Transverse colon (tissue), 4 donors: Measurements from ENCODE around the gene RYR3. TPM values are rescaled to one million over a fixed set of nuclear protein-coding genes. Genes with fewer than 3 reads are reported as not detected.

Experiments
- DNase-seq: peaks from one replicate; pipeline ENCODE4 v3.0.0-alpha.2; 2019
- H3K27ac ChIP-seq, 4 donors: fragments of 200-600 bp; sonication (generic); 2 replicates each; pipeline ENCODE4 v1.5.1; 2016 to 2018; ENCODE audit warnings: inconsistent platforms in 4 of 4
- H3K27me3 ChIP-seq: fragments of 200-600 bp; sonication (generic); 2 replicates; pipeline ENCODE4 v1.5.1; 2017; ENCODE audit warnings: inconsistent platforms
- H3K36me3 ChIP-seq, 4 donors: fragments of 200-600 bp; sonication (generic); 2 replicates each; pipeline ENCODE4 v1.5.1; 2017 to 2019; ENCODE audit warnings: inconsistent platforms in 4 of 4
- H3K4me1 ChIP-seq, 4 donors: fragments of 200-600 bp; sonication (generic); 2 replicates each; pipeline ENCODE4 v1.5.1; 2017 to 2020; ENCODE audit warnings: inconsistent platforms in 4 of 4
- H3K4me3 ChIP-seq, 4 donors: fragments of 200-600 bp; sonication (generic); 1 replicate in 1 of 4; 2 replicates in 3 of 4; pipeline versions ENCODE4 v1.5.1 to v1.6.1; 2017 to 2019; ENCODE audit warnings: inconsistent platforms in 4 of 4
- H3K9me3 ChIP-seq, 2 donors: fragments of 200-600 bp; sonication (generic); 2 replicates each; pipeline ENCODE4 v1.5.1; 2017 to 2019; ENCODE audit warnings: inconsistent platforms in 2 of 2
- EP300 ChIP-seq: sonication (generic); formaldehyde crosslinking; IDR thresholded peaks from one replicate; pipeline ENCODE4 v1.6.1; 2017; ENCODE audit warnings: antibody characterized with exemption, low read depth
- POLR2A ChIP-seq: fragments of 450-650 bp; IDR thresholded peaks from one replicate; pipeline ENCODE4 v1.6.1; 2016; ENCODE audit warnings: antibody characterized with exemption, mild to moderate bottlenecking, moderate library complexity
- POLR2AphosphoS5 ChIP-seq, 3 donors: sonication (generic); formaldehyde crosslinking; IDR thresholded peaks; one replicate each; pipeline ENCODE4 v1.6.1; 2016; ENCODE audit warnings: antibody characterized with exemption in 3 of 3
- WGBS, 2 donors: methylation state at CpG; one replicate each; pipeline ENCODE4 v1.1.5; 2018; ENCODE audit warnings: low coverage in 1 of 2; 5-methylcytosine and 5-hydroxymethylcytosine counted together
- in situ Hi-C, 4 donors: fragments of 200-750 bp; cut with MboI; loops; one replicate each; pipeline versions ENCODE4 v1.15.0 to v1.15.1; 2017; ENCODE audit warnings: low sequenced_read_pairs in 3 of 4, low pct_ligation_motif_present in 1 of 4, low pct_unique_long_range_greater_than_20kb in 1 of 4
- intact Hi-C: fragments of 100-400 bp; cut with DNase I; formaldehyde crosslinking; loops from one replicate; pipeline ENCODE4 v1.15.1; 2023; ENCODE audit warnings: low total_unique reads
- total RNA-seq, 4 donors: library from RNA; depleted of rRNA; stranded (reverse); fragments of >200 nt; gene quantifications; one replicate each; pipeline ENCODE4 v1.1.0, GENCODE V29; 2016
- TF ChIP-seq, protein P1 (sequence below), 5 experiments: fragments of 200-600 bp in 3 of 5; fragments of 450-650 bp in 2 of 5; sonication (generic) in 3 of 5; IDR thresholded peaks; 1 replicate in 2 of 5; 2 replicates in 3 of 5; pipeline ENCODE4 v1.5.1; 2016 to 2017; ENCODE audit warnings: antibody characterized with exemption in 5 of 5, inconsistent platforms in 3 of 5, mild to moderate bottlenecking in 2 of 5, moderate library complexity in 1 of 5

The RYR3 gene
- total RNA-seq, 4 donors from 2014 or later = 0.96 to 9.7 (median 5.4) TPM

DNA sequence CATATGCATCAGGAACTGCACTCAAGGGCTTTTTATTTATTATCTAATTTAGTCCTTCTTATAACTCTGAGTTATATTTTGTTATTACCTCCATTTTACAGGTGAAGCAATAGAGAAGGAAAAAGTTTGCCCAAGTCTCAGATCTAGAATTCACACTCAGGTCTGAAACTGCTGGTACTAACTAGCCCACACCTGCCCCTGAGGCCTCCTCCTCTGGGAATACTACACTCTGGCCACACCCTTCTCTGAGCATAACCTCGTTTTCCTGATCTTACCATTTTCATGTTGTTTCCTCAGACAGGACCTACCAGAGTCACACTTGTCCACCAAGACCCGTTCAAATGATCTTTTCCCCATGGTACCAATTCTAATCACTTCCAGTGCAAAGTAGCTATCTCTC is 563.4 kb downstream of the RYR3 start:
- intact Hi-C loops = no loop called here
- no peak overlapping the region for H3K27ac ChIP-seq
- DNase-seq = no peak
- H3K27me3 ChIP-seq = no peaks in the 10 kb centered on the region
- H3K36me3 ChIP-seq = no peaks in the 10 kb centered on the region
- TF ChIP-seq POLR2A = no peak
- TF ChIP-seq EP300 = no peak
- TF ChIP-seq, protein P1, sequence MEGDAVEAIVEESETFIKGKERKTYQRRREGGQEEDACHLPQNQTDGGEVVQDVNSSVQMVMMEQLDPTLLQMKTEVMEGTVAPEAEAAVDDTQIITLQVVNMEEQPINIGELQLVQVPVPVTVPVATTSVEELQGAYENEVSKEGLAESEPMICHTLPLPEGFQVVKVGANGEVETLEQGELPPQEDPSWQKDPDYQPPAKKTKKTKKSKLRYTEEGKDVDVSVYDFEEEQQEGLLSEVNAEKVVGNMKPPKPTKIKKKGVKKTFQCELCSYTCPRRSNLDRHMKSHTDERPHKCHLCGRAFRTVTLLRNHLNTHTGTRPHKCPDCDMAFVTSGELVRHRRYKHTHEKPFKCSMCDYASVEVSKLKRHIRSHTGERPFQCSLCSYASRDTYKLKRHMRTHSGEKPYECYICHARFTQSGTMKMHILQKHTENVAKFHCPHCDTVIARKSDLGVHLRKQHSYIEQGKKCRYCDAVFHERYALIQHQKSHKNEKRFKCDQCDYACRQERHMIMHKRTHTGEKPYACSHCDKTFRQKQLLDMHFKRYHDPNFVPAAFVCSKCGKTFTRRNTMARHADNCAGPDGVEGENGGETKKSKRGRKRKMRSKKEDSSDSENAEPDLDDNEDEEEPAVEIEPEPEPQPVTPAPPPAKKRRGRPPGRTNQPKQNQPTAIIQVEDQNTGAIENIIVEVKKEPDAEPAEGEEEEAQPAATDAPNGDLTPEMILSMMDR (IDR thresholded peaks at IDR 0.05) = no peak
- no peak for TF ChIP-seq POLR2AphosphoS5 (IDR thresholded peaks at IDR 0.05)
- H3K9me3 ChIP-seq = no peaks in the 10 kb centered on the region
- no peak overlapping the region for H3K4me3 ChIP-seq
- H3K4me1 ChIP-seq = no peaks in the 10 kb centered on the region
- in situ Hi-C loops = no loop called here
- 64 to 83% methylated on average over 2 of the region's 2 CpGs for WGBS, 2 donors

DNA sequence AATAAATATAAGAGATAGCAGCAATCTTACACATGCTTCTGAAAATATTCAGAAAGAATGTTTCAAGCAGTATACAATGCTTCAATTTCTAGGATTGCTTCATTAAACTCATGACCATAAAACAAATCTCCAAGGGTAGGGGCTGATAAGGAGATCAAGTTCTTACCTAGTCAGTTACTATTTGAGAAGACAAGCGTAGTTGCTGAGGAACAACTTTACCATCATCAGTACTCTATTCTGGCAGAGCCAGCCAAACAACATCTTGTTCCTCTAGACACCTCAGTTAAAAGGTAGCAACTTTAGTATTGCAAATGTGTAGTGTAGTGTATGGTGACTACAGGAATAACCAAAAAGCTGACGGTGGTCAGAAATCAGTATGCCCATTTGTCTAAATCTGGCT is 572.2 kb downstream of the RYR3 start:
- no peaks in the 10 kb centered on the region for H3K27me3 ChIP-seq
- 95 to 96% methylated on average over 2 of the region's 2 CpGs for WGBS, 2 donors
- no peaks in the 10 kb centered on the region for H3K4me1 ChIP-seq
- no peak overlapping the region for H3K27ac ChIP-seq
- H3K9me3 ChIP-seq = no peaks in the 10 kb centered on the region
- TF ChIP-seq, protein P1 (IDR thresholded peaks at IDR 0.05) = no peak
- TF ChIP-seq POLR2AphosphoS5 (IDR thresholded peaks at IDR 0.05) = no peak
- no peak for TF ChIP-seq EP300
- no peak for TF ChIP-seq POLR2A
- intact Hi-C loops = no loop called here
- H3K36me3 ChIP-seq = no peaks in the 10 kb centered on the region
- no peak overlapping the region for H3K4me3 ChIP-seq
- DNase-seq = no peak
- in situ Hi-C loops = no loop called here

DNA sequence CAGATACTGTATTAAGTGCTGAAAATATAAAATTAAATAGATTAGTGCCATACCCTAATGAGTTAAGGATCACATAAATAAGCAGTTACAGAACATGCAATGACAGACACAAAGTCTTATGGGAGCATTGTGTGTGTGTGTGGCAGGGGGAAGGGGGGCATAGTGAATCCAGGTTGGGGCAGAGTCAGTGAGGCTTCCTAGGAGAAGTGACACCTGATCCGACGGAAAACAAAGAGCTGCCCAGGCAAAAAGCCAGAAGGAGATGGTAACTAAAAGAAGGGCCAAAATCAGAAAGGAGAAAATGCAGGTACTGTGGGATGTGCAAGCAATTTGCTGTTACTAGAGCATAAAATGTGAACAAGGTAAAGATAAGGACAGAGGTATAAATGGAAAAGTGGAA is 577.4 kb downstream of the RYR3 start:
- no peaks in the 10 kb centered on the region for H3K27me3 ChIP-seq
- H3K4me1 ChIP-seq = no peaks in the 10 kb centered on the region
- H3K27ac ChIP-seq = no peak overlapping the region
- WGBS, 2 donors = 33 to 56% methylated on average over 2 of the region's 2 CpGs
- in situ Hi-C loops = no loop called here
- no peak overlapping the region for H3K4me3 ChIP-seq
- H3K36me3 ChIP-seq = no peaks in the 10 kb centered on the region
- H3K9me3 ChIP-seq = no peaks in the 10 kb centered on the region
- DNase-seq = no peak
- no peak for TF ChIP-seq POLR2A
- TF ChIP-seq, protein P1 (IDR thresholded peaks at IDR 0.05) = no peak
- no peak for TF ChIP-seq POLR2AphosphoS5 (IDR thresholded peaks at IDR 0.05)
- no peak for TF ChIP-seq EP300
- intact Hi-C loops = no loop called here

DNA sequence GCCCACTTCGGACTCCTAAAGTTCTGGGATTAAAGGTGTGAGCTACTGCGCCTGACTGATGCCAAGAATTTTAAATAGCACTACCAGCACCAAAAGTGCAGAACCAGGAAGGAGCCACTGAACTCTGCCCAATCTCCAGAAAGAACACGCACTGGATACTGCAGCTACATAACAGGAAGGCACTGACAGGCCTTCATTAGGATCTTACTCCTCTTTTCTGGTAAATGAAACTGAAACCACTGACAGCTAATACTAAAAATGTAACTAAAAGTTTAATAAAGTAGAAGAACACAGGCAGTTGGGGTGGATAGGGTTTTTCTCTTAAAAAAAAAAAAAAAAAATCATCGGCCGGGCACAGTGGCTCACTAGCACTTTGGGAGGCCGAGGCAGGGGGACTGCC is 583.4 kb downstream of the RYR3 start:
- H3K4me1 ChIP-seq = no peaks in the 10 kb centered on the region
- 78 to 87% methylated on average over 5 to 6 of the region's 6 CpGs for WGBS, 2 donors
- no peaks in the 10 kb centered on the region for H3K9me3 ChIP-seq
- DNase-seq = no peak
- no peak overlapping the region for H3K27ac ChIP-seq
- H3K36me3 ChIP-seq = no peaks in the 10 kb centered on the region
- no peak overlapping the region for H3K4me3 ChIP-seq
- no peaks in the 10 kb centered on the region for H3K27me3 ChIP-seq
- TF ChIP-seq, protein P1 (IDR thresholded peaks at IDR 0.05) = no peak
- no peak for TF ChIP-seq POLR2AphosphoS5 (IDR thresholded peaks at IDR 0.05)
- TF ChIP-seq POLR2A = no peak
- TF ChIP-seq EP300 = no peak
- in situ Hi-C loops = no loop called here
- intact Hi-C loops = loop anchor here (5.0 kb wide), 1 partner anchor 973 kb away; no protein-coding TSS in a partner anchor
